Activated T-cell treated with anti-CD3 and anti-CD28 coated beads for 4 hours (primary cell): ENCODE measurements around the gene INPP5A.

Experiments
- DNase-seq: peaks from one replicate; pipeline ENCODE4 v3.0.0-alpha.2; 2020

The INPP5A gene

DNA sequence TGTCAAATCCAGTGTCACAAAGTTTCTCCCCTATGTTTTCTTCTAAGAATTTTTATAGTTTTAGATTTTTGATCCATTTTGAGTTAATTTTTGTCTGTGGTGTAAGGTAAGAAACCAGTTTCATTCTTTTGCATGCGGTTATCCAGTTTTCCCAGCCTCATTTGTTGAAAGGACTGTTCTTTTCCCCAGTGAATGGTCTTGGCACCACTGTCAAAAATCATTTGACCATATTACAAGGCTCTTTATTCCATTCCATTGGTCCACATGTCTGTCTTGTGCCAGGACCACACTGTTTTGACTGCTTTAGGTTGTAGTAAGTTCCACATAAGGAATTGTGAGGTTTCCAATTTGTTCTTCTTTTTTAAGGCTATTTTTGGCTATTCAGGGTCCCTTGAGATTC is 64.0 kb downstream of the INPP5A start:
- DNase-seq, result no peak

DNA sequence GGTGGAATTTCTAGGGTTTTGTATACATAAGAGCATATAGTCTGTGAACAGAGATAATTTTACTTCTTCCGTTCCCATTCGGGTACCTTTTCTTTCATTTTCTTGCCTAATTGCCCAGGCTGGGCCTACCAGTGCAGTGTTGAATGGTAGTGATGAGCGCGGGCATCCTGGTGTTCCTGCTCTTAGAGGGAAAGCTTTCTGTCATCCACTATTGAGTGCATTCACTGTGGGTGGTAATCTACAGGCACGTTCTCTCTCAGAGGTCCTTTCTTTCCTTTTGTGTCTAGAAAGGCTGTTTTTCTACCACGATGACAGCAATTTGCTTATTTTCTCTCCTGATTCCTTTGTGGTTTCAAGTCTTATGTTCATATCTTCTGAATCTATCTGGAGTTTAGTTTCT is 65.0 kb downstream of the INPP5A start:
- no peak for DNase-seq

DNA sequence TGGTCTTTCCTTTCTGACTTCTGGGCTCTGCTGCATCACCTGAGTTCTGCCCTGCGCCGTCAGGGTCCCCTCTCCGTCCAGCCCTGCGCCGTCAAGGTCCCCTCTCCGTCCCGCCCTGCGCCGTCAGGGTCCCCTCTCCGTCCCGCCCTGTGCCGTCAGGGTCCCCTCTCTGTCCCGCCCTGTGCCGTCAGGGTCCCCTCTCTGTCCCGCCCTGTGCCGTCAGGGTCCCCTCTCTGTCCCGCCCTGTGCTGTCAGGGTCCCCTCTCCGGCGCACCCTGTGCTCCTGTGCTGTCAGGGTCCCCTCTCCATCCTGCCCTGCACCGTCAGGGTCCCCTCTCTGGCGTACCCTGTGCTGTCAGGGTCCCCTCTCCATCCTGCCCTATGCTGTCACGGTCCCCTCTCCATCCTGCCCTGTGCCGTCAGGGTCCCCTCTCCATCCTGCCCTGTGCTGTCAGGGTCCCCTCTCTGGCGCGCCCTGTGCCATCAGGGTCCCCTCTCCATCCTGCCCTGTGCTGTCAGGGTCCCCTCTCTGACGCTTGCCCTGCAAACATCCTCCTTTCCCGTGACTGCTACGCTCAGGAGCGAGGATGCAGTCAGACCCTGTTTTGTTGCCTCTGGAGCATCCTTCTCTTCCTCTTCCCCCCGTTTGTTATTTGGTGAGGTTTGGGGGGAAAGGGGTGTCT is 66.4 kb downstream of the INPP5A start:
- no peak for DNase-seq

DNA sequence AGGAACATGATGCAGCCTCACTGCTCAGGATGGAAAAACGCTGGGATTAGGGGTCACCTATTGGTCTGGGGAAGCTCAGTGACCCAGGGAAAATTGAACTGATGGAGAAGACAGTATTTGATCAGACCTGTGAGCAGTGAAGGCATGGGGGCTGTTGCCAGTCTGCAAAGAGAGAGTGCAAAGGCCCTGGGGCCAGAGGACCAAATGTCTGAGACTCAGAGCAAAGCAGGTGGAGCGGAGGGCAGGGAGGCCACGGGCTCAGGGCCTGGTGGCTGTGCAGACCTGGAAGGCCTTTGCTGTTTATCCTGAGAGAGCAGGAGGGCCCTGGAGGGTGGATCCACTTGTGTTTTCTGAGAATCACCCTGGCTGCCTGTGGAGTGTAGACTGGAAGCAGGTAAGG is 67.1 kb downstream of the INPP5A start:
- DNase-seq, result no peak

DNA sequence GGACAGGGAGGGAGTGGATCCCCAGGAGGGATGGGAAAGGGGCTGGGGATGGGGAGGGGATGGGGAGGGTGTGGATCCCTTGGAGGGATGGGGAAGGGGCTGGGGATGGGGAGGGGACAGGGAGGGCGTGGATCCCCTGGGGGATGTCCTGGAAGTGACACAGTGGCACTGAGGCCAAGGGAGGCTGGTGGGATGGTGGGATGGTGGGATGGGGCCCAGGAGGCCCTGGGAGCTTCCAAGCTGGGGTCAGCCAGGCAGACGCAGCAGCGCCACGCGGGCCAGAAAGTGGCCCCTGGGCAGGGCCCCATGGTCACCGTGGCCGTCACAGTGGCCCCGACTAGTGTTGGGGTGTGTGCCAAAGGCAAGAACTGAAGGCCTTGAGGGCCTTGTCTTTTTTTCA is 67.8 kb downstream of the INPP5A start:
- no peak for DNase-seq

DNA sequence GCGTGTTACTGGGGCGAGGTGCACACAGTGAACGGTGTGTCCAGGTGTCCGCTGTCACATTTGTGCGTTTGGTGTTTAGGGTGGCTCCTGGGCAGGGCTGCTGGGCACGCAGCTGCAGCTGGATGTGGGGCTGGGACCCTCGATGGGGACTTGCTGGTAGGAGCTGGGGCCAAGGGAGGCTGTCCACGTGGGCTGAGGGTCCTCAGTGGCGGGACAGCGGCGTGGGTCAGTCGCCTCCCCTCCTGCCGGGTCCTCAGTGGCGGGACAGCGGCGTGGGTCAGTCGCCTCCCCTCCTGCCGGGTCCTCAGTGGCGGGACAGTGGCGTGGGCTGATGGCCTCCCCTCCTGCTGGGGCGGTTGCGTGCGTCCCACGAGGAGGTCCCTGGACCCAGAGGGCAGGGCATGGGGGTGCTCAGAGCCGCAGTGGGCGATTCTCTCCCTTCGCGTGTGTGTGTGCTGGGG is 68.5 kb downstream of the INPP5A start:
- no peak for DNase-seq

DNA sequence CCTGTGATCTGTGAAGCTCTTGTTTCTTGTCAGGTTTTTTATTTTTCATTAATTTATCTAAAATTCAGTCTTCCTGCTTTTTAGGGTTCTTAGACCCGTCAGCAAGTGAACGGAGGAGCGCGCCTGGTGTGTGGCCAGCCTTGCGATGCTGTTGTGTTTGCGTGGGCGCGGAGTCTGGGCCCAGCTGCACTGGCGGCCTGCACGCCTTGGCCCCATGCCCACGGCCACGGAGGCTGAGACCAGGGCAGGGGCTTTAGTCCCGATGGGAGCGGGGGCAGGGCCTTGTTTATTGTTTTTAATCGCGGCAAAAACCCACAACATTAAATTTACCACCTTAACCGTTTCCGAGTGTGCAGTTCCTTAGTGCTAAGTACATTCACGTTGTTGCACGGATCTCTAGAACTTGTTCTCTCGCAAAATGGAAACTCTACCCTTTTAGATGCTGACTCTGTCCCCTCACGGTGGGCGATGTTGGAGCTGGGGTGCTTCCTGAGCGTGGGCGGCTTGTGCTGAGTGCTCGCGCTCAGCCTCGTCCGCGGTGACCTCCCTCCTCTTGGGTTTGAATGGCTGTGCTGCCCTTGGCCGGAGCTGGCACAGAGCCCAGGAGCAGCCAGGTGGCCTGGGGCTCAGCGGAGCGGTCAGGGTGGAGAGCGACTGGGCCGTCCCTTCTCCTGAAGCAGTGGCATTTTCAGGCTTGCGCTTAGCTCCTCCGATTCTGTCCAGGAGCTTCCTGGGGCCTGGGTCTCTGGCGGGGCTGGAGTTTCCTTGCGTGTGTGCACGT is 69.1 kb downstream of the INPP5A start:
- DNase-seq, result no peak

DNA sequence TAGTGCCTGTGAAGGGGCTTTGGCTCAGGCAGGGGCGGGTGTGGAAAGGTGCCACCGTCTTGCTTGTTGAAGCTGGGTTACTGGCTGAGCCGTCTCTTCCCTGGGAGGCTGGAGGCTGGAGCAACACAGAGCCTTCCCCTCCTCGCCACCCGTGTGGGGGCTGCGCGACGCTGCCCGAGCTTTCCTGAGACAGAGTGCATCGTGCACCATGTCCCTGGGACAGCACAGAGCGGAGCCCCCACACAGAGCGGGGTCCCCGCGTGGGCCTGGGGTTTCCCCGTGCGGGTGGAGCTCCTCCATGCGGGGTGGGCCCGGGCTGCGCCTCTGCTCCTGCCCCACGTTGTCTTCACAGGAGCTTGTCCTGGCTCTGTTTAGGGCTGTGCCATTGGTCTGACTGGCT is 69.9 kb downstream of the INPP5A start:
- no peak for DNase-seq

DNA sequence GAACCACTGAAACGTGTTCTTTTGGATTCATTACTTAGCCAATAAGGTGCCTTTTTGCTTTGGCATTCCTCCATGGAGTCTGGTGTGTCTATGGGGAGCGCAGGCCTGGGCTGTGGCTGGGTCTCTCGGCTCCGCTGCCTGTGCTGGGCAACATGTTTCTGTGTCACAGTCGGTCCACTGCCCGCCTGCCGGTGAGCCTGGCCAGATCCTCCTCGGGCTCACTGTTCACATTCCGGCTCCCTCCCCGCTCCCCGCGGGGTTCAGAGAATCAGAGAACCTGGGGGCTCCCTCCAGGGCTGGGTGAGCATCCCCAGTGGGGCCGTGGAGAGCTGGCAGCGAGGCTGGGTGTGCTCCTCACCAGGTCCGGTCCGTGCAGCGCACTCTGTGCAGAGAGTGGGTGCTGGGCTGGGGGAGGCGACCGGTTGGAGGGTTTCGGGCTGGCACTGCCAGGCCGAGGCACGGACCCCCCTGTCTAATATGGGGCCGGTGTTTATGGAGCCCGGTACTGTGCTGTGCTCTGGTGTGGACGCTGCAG is 70.4 kb downstream of the INPP5A start:
- no peak for DNase-seq

DNA sequence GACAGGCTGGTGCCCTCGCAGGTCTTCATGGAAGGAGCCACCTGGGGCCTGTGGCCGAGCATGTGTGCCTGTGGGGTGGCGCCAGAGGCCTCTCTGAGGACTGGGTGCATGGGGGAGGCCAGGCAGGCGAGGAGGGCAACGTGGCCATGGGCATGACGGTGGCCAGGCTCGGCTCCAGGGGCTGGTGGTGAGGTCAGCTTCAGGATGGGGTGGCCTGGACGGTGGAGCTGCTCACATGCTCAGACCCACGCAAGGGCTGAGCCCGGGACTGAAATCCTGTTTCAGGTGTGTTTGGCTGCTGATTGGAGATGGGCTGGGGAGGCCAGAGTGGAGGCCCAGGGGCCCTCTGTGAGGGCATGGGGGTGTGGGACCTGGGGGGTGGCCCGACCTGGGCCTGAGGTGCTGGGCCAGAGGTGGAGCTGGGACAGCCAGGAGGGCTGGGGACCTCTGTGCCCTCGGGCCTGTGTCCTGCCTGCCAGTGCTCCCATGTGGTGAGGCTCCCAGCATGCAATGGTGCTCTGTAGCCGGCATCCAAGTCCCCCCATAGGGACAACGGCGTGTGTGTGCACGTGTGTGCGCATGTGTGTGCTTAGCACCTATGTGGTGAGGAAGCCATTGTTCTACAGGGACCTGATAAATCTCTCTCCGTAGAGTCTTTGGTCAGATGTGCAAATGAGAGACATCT is 71.1 kb downstream of the INPP5A start:
- no peak for DNase-seq

DNA sequence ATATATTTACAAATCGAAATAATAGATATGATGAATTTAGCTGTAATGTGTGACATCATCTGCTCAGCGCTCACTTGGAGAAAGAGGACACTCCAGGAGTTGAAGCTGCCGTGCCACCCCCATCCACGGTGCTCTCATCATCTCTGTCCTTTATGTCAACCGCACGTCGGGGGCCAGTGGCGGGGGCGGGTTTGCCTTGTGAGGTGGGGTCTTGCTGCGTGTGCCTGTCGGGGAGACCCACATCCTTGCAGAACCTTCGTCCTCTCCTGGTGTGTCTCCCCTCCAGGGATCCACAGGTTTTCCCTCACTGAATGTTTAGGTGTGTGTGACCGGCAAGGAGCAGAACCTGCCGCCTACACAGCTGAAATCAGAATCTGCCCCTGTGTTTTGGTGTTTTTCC is 71.6 kb downstream of the INPP5A start:
- no peak for DNase-seq

DNA sequence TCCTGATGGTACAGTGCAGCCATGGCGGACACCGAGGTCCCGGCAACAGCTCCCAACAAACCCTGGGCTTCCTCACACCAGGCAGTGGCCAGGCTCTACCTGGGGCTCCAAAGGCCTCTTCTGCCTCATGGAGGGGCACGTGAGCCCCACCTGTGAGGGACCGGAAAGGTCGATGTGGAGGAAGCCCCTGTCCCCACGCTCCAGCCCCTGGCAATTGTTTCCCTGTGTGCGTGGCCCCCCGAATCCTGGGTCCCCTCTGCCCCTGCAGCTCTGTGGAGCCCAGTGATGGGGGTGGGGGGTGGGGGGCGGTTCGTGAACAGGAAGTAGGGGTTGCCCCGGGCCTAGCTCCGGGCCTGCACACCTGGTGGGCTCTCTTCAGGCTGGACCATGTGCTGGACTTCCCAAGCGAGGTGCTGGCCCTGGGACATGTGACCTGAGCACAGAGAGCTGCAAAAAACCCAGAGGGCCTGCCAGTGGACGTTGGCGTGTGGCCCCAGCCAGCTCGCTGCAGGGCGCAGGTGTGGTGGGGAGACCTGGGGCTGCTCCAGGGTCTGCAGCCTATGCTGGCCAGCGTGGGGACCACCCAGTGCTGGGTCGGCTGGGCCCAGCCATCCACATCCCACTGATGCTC is 72.6 kb downstream of the INPP5A start:
- no peak for DNase-seq

DNA sequence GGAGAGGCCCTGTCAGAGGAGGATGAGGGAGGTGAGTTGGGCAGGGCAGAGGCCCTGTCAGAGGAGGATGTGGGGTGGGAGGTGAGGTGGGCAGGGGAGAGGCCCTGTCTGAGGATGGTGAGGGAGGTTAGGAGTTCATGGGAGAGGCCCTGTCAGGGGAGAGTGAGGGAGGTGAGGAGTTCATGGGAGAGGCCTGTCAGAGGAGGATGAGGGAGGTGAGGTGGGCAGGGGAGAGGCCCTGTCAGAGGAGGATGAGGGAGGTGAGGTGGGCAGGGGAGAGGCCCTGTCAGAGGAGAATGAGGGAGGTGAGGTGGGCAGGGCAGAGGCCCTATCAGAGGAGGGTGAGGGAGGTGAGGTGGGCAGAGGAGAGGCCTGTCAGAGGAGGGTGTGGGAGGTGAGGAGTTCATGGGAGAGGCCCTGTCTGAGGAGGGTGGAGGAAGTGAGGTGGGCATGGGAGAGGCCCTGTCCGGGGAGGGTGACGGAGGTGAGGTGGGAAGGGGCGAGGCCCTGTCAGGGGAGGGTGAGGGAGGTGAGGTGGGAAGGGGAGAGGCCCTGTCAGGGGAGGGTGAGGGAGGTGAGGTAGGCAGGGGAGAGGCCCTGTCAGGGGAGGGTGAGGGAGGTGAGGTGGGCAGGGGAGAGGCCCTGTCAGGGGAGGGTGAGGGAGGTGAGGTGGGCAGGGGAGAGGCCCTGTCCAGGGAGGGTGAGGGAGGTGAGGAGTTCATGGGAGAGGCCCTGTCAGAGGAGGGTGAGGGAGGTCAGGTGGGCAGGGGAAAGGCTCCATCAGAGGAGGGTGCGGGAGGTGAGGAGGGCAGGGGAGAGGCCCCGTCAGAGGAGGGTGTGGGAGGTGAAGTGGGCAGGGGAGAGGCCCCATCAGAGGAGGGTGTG is 73.7 kb downstream of the INPP5A start:
- DNase-seq, result no peak

DNA sequence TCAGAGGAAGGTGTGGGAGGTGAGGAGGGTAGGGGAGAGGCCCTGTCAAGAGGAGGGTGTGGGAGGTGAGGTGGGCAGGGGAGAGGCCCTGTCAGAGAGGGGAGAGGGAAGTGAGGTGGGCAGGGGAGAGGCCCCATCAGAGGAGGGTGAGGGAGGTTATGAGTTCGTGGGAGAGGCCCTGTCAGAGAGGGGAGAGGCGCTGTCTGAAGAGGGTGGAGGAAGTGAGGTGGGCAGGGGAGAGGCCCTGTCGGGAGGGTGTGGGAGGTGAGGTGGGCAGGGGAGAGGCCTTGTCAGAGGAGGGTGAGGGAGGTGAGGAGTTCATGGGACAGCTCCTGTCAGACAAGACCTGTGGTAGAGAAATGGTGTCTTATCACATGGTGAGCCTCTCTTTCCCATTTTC is 74.4 kb downstream of the INPP5A start:
- no peak for DNase-seq

DNA sequence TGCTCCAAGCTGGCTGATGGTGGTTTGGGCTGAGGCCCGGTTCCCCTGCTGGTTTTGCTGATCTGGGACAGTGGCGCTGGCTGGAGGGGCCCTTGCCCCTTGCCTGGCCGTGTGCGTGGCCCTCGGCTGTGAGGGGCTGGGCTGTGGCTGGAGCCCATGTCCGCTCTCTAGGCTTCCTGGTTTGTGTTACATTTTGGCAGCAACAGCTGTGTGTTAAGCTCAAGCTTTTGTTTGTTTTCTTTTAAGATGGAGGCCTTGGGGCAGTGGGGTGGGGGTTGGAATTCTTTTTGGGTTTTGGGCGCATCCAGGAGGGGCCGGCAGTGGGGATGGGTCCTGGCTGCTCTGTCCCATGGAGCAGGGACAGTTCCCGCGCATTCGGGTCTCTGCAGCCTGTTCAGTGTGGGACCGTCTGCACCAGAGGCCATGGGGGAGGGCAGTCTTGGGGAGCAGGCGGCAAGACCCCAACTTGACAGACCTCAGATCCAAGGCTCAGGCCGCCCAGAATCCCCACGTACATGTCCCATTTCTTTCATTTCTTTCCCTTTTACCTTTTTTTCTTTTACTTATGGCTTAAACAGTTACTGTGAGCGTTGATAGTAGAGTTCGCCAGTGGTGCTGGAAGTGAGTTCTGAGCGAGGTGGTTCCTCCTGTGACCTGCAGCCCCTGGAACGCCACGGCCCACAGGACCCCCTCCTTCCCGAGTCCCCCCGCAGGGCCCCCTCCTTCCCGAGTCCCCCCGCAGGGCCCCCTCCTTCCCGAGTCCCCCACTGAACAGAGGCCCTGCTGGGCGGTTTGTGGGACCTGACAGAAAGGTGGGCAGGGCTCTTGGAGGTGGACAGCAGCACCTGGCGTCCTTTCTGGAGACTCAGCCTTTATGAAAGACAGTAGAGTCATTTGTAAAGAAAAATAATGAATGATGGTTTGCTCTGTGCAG is 75.3 kb downstream of the INPP5A start:
- DNase-seq, result no peak

DNA sequence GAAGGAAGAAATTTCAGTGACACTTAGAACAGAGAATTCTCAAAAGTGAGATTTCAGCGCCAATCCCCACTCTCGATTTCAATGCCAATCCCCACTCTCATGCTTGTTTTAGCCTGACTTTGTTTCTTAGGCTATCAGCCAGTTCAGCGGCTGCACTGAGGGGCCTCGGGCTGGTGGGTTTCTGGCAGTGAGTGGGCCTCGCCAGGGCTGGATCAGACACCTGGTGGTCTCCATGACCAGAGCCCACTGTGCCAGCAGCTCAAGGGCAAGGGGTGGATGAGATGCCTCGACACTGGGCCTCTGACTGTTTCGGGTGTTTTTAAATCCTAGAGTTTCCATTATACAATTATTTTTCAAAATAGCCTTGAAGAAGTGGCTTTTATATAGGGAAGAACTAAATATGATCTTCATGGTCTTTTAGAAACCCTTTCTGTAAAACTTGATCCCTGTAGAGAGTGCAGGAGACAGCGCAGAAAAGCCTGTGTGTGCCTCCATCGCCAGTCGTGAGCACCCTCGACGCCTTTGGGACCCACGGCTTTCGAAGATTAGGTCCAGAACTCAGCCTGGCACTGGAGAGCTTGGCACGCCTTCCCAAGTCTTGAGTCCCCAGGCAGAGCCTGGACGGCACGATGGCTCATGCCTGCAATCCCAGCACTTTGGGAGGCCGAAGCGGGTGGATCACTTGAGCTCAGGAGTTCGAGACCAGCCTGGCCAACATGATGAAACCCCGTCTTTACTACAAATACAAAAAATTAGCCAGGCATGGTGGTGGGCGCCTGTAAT is 76.2 kb downstream of the INPP5A start:
- DNase-seq, result no peak

DNA sequence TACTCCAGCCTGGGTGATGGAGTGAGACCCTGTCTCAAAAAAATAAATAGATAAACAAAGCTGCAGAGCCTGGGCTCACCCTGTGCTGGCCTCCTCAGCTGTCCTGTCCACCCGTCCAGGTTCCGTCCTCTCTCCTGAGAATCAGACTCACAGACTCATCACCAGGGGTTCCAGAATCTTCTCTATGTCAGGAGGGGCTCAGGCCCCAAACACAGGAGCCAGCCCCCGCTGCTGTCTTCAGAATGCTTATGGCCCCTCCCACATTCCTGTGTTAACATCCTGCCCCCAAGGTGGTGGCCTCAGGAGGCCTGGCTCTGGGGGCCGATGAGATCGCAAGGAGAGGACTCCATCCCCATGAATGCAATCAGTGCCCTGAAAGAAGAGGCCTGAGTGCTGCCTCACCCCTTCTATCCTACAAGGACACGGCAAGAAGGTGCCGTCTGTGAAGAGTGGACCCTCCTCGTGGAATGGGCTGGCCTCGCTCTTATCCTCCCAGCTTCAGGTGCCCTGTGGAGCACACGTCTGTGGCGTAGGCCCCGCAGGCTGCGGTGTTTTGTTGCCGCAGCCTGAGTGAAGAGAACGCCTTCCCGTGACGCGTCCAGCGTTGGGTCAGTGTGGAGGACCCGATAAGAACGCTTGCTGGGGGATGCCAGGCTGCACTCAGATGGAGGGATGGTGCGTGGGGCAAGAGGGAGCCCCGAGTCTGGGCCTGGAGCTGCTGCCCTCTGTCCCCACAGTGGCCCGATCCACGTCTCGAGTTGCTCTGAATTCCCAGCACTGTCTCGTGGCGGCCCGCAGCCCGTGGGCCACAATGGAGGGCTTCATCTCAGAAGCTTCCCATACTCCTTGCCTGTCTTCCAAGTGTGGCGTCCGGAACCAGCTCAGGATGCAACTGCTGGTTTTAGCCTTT is 77.1 kb downstream of the INPP5A start:
- DNase-seq, result no peak

DNA sequence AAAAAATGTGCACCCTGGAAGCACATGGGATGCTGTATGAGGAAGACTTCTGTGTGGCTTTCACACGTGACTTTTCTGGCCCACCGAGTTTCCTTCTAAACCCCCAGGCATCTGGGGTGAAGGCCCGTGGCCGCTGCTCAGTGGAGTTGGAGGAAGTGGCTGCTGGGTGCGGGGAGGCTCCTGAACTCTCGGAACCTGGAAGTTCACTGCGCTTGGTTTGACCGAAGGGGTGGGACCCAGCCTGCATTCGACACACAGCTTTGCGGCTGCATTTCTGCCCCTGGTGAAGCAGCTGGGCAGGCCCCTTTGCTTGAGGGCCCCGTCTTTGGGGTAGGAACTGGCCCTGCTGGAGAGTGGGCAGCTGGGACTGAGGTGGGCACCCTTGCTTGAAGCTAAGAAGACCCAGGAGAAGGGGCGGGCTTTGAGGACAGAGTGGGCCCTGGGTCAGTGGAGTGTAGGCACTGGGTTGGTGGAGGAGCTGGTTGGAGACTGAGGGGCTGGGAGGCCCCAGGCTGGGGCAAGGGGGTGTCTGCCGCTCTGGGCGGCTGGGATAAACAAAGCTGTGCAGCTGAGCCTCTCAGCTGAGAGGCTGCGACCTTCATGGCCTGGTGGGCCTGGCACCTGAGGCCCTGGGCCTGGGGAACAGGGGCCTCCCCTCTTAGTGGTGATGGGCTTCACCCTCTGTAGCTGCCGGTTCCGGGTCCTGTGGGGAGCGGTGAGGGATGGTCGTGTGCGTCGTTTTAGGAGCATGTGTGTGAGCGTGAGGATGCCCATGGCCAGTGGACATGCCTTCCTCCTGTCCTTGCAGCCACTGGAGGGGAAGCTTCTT is 78.0 kb downstream of the INPP5A start:
- no peak for DNase-seq
